ENCODE results near the gene RAB8A.

- no peak for TF ChIP-seq CTCF (IDR thresholded peaks at IDR 0.05; ENCODE audit: control extremely low read depth in 1 of 3, insufficient read depth in 1 of 3, low read depth in 1 of 3, low read length in 3 of 3)
- peak; percentile 89 for TF ChIP-seq POLR2AphosphoS5 (IDR thresholded peaks at IDR 0.05; ENCODE audit: low read depth, low read length)
- no peak; the same call in 1 of the 2 replicates for TF ChIP-seq MAX (IDR thresholded peaks at IDR 0.05)
- TF ChIP-seq YY1 (IDR thresholded peaks at IDR 0.05; ENCODE audit: low read depth, low read length): no peak
- no peak for TF ChIP-seq CREB1 (IDR thresholded peaks at IDR 0.05)
- peak; percentile 76 to 89 for TF ChIP-seq POLR2A (IDR thresholded peaks at IDR 0.05; ENCODE audit: control extremely low read depth in 1 of 2, low read depth in 2 of 2, low read length in 2 of 2)
- no peak for TF ChIP-seq SP1 (IDR thresholded peaks at IDR 0.05; ENCODE audit: low read depth, low read length)
- no peak for TF ChIP-seq SIN3A (conservative IDR thresholded peaks at IDR 0.05 in 1 of 2, IDR thresholded peaks at IDR 0.05 in 1 of 2; ENCODE audit: low read depth in 1 of 2, low read length in 2 of 2)
- no peak for TF ChIP-seq USF2 (IDR thresholded peaks at IDR 0.05; ENCODE audit: low read length)
- no peak for TF ChIP-seq RAD21 (IDR thresholded peaks at IDR 0.05 in 1 of 2, conservative IDR thresholded peaks at IDR 0.05 in 1 of 2; ENCODE audit: low read depth in 2 of 2, low read length in 2 of 2)
- no peak for TF ChIP-seq JUN (IDR thresholded peaks at IDR 0.05; ENCODE audit: low read depth, low read length)
- no peak for TF ChIP-seq SAP30 (IDR thresholded peaks at IDR 0.05; ENCODE audit: insufficient read depth, insufficient replicate concordance, low read length)
- no peak for TF ChIP-seq HDAC6 (IDR thresholded peaks at IDR 0.05; ENCODE audit: low read depth, low read length)
Observed at GRCh38 chr19:16076958-16077611, 34.6 kb upstream of the RAB8A start.

Data from H1 (cell line).